GM23338 (cell line): Measurements from ENCODE around the gene SLC35G1.

Experiments used
- EZH2 ChIP-seq: fragments of 200-600 bp; sonication (generic); IDR thresholded peaks from one replicate; pipeline ENCODE4 v1.8.0; 2017; ENCODE audit warnings: antibody characterized with exemption, mild to moderate bottlenecking, low read depth; ENCODE audit not compliant: unreplicated experiment
- POLR2AphosphoS5 ChIP-seq: IDR thresholded peaks from 2 replicates; pipeline ENCODE4 v1.6.1; 2016; ENCODE audit warnings: antibody characterized with exemption, low read depth
- STAT1 ChIP-seq: IDR thresholded peaks from one replicate; pipeline ENCODE4 v1.6.1; 2016; ENCODE audit warnings: antibody characterized with exemption; ENCODE audit not compliant: unreplicated experiment
- TF ChIP-seq, protein P1 (sequence below), 2 experiments: fragments of 200-600 bp in 1 of 2; sonication (generic) in 1 of 2; conservative IDR thresholded peaks; 2 replicates each; pipeline versions ENCODE4 v1.5.1 to v1.6.1; 2016 to 2017; ENCODE audit warnings: antibody characterized with exemption in 2 of 2, low read depth in 2 of 2, mild to moderate bottlenecking in 2 of 2, moderate library complexity in 1 of 2
- TF ChIP-seq, protein P2 (sequence below): fragments of 250-450 bp; sonication (Bioruptor Pico); IDR thresholded peaks from 2 replicates; pipeline ENCODE4 v1.5.0; 2020; ENCODE audit warnings: mild to moderate bottlenecking, moderate library complexity
- TF ChIP-seq, protein P3 (sequence below): IDR thresholded peaks from 2 replicates; pipeline ENCODE4 v1.6.1; 2016; ENCODE audit warnings: antibody characterized with exemption
- TF ChIP-seq, protein P4 (sequence below): IDR thresholded peaks from one replicate; pipeline ENCODE4 v1.6.1; 2018; ENCODE audit warnings: antibody characterized with exemption; ENCODE audit not compliant: unreplicated experiment

DNA sequence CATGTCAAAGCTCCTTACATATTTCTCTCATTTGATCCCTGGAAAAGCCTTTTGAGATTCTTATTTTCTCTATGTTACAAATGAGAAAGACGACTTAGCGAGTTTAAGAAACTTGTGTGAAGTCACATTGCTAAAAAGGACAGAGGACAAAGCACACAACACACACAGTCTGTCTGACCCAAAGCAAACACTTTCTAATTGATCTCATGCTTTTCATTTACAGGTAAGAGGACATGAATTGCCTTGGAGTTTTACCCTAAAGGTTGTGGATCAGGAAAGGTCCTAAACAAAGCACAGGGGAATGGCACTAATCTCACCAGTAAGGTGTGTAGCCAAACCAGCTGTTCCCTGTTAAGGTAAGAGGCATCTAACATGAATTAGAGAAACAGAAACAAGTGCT, 18.7 kb downstream of the SLC35G1 start:
- TF ChIP-seq EZH2 (no peak), STAT1 (no peak), POLR2AphosphoS5 (no peak)
- TF ChIP-seq, protein P1, sequence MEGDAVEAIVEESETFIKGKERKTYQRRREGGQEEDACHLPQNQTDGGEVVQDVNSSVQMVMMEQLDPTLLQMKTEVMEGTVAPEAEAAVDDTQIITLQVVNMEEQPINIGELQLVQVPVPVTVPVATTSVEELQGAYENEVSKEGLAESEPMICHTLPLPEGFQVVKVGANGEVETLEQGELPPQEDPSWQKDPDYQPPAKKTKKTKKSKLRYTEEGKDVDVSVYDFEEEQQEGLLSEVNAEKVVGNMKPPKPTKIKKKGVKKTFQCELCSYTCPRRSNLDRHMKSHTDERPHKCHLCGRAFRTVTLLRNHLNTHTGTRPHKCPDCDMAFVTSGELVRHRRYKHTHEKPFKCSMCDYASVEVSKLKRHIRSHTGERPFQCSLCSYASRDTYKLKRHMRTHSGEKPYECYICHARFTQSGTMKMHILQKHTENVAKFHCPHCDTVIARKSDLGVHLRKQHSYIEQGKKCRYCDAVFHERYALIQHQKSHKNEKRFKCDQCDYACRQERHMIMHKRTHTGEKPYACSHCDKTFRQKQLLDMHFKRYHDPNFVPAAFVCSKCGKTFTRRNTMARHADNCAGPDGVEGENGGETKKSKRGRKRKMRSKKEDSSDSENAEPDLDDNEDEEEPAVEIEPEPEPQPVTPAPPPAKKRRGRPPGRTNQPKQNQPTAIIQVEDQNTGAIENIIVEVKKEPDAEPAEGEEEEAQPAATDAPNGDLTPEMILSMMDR (conservative IDR thresholded peaks at IDR 0.05; ENCODE audit: low read depth in 2 of 2), result no peak
- TF ChIP-seq, protein P2, sequence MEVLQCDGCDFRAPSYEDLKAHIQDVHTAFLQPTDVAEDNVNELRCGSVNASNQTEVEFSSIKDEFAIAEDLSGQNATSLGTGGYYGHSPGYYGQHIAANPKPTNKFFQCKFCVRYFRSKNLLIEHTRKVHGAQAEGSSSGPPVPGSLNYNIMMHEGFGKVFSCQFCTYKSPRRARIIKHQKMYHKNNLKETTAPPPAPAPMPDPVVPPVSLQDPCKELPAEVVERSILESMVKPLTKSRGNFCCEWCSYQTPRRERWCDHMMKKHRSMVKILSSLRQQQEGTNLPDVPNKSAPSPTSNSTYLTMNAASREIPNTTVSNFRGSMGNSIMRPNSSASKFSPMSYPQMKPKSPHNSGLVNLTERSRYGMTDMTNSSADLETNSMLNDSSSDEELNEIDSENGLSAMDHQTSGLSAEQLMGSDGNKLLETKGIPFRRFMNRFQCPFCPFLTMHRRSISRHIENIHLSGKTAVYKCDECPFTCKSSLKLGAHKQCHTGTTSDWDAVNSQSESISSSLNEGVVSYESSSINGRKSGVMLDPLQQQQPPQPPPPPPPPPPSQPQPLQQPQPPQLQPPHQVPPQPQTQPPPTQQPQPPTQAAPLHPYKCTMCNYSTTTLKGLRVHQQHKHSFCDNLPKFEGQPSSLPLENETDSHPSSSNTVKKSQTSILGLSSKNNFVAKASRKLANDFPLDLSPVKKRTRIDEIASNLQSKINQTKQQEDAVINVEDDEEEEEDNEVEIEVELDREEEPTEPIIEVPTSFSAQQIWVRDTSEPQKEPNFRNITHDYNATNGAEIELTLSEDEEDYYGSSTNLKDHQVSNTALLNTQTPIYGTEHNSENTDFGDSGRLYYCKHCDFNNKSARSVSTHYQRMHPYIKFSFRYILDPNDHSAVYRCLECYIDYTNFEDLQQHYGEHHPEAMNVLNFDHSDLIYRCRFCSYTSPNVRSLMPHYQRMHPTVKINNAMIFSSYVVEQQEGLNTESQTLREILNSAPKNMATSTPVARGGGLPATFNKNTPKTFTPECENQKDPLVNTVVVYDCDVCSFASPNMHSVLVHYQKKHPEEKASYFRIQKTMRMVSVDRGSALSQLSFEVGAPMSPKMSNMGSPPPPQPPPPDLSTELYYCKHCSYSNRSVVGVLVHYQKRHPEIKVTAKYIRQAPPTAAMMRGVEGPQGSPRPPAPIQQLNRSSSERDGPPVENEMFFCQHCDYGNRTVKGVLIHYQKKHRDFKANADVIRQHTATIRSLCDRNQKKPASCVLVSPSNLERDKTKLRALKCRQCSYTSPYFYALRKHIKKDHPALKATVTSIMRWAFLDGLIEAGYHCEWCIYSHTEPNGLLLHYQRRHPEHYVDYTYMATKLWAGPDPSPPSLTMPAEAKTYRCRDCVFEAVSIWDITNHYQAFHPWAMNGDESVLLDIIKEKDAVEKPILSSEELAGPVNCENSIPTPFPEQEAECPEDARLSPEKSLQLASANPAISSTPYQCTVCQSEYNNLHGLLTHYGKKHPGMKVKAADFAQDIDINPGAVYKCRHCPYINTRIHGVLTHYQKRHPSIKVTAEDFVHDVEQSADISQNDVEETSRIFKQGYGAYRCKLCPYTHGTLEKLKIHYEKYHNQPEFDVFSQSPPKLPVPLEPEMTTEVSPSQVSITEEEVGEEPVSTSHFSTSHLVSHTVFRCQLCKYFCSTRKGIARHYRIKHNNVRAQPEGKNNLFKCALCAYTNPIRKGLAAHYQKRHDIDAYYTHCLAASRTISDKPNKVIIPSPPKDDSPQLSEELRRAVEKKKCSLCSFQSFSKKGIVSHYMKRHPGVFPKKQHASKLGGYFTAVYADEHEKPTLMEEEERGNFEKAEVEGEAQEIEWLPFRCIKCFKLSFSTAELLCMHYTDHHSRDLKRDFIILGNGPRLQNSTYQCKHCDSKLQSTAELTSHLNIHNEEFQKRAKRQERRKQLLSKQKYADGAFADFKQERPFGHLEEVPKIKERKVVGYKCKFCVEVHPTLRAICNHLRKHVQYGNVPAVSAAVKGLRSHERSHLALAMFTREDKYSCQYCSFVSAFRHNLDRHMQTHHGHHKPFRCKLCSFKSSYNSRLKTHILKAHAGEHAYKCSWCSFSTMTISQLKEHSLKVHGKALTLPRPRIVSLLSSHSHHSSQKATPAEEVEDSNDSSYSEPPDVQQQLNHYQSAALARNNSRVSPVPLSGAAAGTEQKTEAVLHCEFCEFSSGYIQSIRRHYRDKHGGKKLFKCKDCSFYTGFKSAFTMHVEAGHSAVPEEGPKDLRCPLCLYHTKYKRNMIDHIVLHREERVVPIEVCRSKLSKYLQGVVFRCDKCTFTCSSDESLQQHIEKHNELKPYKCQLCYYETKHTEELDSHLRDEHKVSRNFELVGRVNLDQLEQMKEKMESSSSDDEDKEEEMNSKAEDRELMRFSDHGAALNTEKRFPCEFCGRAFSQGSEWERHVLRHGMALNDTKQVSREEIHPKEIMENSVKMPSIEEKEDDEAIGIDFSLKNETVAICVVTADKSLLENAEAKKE (CRISPR knock-in tag), result no peak
- TF ChIP-seq, protein P3, sequence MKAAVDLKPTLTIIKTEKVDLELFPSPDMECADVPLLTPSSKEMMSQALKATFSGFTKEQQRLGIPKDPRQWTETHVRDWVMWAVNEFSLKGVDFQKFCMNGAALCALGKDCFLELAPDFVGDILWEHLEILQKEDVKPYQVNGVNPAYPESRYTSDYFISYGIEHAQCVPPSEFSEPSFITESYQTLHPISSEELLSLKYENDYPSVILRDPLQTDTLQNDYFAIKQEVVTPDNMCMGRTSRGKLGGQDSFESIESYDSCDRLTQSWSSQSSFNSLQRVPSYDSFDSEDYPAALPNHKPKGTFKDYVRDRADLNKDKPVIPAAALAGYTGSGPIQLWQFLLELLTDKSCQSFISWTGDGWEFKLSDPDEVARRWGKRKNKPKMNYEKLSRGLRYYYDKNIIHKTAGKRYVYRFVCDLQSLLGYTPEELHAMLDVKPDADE, result no peak
- TF ChIP-seq, protein P4, sequence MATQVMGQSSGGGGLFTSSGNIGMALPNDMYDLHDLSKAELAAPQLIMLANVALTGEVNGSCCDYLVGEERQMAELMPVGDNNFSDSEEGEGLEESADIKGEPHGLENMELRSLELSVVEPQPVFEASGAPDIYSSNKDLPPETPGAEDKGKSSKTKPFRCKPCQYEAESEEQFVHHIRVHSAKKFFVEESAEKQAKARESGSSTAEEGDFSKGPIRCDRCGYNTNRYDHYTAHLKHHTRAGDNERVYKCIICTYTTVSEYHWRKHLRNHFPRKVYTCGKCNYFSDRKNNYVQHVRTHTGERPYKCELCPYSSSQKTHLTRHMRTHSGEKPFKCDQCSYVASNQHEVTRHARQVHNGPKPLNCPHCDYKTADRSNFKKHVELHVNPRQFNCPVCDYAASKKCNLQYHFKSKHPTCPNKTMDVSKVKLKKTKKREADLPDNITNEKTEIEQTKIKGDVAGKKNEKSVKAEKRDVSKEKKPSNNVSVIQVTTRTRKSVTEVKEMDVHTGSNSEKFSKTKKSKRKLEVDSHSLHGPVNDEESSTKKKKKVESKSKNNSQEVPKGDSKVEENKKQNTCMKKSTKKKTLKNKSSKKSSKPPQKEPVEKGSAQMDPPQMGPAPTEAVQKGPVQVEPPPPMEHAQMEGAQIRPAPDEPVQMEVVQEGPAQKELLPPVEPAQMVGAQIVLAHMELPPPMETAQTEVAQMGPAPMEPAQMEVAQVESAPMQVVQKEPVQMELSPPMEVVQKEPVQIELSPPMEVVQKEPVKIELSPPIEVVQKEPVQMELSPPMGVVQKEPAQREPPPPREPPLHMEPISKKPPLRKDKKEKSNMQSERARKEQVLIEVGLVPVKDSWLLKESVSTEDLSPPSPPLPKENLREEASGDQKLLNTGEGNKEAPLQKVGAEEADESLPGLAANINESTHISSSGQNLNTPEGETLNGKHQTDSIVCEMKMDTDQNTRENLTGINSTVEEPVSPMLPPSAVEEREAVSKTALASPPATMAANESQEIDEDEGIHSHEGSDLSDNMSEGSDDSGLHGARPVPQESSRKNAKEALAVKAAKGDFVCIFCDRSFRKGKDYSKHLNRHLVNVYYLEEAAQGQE, result no peak
